ENCODE data around the gene TMPRSS3.

The TMPRSS3 gene

DNA sequence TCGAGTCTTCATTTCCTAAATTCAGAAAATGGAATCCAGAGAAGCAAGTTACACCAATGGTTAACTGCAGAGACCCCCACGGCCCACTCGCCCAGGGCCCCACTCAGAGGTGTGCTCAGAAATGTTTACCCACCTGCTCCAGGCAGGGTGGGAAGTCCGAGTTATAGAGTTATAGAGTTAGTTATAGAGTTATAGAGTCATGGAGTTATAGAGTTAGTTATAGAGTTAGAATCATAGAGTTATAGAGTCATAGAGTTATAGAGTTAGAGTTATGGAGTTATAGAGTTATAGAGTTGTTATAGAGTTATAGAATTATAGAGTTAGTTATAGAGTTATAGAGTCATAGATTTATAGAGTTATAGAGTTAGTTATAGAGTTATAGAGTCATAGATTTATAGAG is 39.5 kb upstream of the TMPRSS3 start:
- no peak overlapping the region for H3K4me3 ChIP-seq (ENCODE audit: low read depth, low read length)
- TF ChIP-seq, protein P1, sequence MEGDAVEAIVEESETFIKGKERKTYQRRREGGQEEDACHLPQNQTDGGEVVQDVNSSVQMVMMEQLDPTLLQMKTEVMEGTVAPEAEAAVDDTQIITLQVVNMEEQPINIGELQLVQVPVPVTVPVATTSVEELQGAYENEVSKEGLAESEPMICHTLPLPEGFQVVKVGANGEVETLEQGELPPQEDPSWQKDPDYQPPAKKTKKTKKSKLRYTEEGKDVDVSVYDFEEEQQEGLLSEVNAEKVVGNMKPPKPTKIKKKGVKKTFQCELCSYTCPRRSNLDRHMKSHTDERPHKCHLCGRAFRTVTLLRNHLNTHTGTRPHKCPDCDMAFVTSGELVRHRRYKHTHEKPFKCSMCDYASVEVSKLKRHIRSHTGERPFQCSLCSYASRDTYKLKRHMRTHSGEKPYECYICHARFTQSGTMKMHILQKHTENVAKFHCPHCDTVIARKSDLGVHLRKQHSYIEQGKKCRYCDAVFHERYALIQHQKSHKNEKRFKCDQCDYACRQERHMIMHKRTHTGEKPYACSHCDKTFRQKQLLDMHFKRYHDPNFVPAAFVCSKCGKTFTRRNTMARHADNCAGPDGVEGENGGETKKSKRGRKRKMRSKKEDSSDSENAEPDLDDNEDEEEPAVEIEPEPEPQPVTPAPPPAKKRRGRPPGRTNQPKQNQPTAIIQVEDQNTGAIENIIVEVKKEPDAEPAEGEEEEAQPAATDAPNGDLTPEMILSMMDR (IDR thresholded peaks at IDR 0.05; ENCODE audit: control insufficient read depth, extremely low read depth, insufficient read depth): no peak
- no peak for DNase-seq (ENCODE audit: low read depth)

GRCh38 chr21:42434884-42435283 is 39.0 kb upstream of the TMPRSS3 start:
- DNase-seq (ENCODE audit: low read depth): no peak
- no peak overlapping the region for H3K4me3 ChIP-seq (ENCODE audit: low read depth, low read length)
- TF ChIP-seq, protein P1 (IDR thresholded peaks at IDR 0.05; ENCODE audit: control insufficient read depth, extremely low read depth, insufficient read depth): no peak

DNA sequence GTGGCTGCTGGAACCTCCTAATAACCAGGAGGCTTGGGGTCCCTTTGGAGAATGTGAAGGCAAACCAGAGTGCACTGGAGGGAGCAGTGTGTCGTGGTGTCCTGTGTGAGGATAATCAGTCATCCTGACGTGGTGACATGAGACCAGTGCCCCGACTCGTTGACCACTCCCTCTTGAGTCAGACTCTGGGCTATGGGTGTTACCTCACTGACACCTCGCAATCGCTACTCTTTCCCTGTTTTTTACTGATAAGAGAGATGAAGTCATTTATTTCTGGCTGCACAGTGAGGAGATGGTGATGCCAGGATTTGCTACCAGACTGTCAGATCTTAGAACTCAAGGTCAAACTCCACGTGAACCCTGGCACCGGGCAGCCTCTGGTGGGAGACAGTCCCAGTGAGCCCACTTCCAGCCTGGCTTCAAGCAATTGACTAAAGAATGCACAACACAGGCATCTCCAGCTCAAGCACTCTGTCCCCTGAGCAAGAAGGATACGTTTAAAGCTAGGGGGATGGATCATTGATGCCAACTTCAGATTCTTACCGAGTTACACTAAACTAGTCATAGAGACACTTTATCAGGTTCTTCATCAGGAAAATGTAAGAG is 38.2 kb upstream of the TMPRSS3 start:
- no peak for DNase-seq (ENCODE audit: low read depth)
- TF ChIP-seq, protein P1 (IDR thresholded peaks at IDR 0.05; ENCODE audit: control insufficient read depth, extremely low read depth, insufficient read depth): no peak
- H3K4me3 ChIP-seq (ENCODE audit: low read depth, low read length): no peak overlapping the region

- no peak for DNase-seq (ENCODE audit: low read depth)
- TF ChIP-seq, protein P1 (IDR thresholded peaks at IDR 0.05; ENCODE audit: control insufficient read depth, extremely low read depth, insufficient read depth): no peak
- no peak overlapping the region for H3K4me3 ChIP-seq (ENCODE audit: low read depth, low read length)
Measured at GRCh38 chr21:42432695-42433094, 36.8 kb upstream of the TMPRSS3 start.

DNA sequence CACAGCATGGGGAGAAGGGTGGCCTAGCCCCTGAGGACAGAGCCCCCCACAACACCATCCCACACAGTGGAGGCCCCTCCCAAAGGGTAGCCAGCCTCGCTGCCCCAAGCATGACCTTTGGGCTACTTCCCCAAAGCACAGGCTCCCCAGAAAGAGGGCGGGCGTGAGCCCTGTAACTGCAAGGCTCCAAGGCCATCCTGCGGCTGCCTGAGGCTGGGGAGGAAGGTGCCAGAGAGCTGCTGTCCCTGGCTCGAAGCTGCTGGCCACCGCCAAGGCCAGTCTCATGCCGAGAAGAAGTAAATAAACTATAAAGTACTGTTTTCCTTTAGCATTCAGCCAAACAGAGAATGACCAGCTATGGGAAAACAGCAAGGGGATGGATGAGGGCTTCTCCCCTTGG is 35.3 kb upstream of the TMPRSS3 start:
- no peak overlapping the region for H3K4me3 ChIP-seq (ENCODE audit: low read depth, low read length)
- DNase-seq (ENCODE audit: low read depth): no peak
- TF ChIP-seq, protein P1 (IDR thresholded peaks at IDR 0.05; ENCODE audit: control insufficient read depth, extremely low read depth, insufficient read depth): no peak

- no peak overlapping the region for H3K4me3 ChIP-seq (ENCODE audit: low read depth, low read length)
- TF ChIP-seq, protein P1 (IDR thresholded peaks at IDR 0.05; ENCODE audit: control insufficient read depth, extremely low read depth, insufficient read depth): no peak
Measured at GRCh38 chr21:42430521-42430920, 34.7 kb upstream of the TMPRSS3 start.

DNA sequence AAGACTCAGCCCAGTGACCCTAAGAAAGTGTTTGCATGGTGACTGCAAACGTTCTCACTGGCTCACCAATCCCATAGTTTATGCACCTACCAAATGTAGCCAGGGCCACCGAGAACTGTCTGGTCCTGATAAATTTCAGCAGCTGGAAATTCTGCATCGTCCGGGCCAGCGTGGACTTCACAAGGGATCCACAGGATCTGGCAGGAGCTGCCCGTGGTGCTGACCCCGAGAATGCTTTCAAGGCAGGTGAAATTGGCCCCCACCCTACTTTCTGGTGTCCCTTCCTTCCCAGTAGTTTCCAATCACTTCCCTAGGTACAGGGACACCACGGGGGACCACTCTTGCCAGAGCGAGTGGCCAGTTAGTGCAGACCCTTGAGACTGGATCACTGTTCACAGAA is 34.0 kb upstream of the TMPRSS3 start:
- no peak for DNase-seq (ENCODE audit: low read depth)
- no peak overlapping the region for H3K4me3 ChIP-seq (ENCODE audit: low read depth, low read length)
- TF ChIP-seq, protein P1 (IDR thresholded peaks at IDR 0.05; ENCODE audit: control insufficient read depth, extremely low read depth, insufficient read depth): no peak

More at GRCh38 chr21:42430521-42430920, 34.7 kb upstream of the TMPRSS3 start:
- no peak for DNase-seq (ENCODE audit: low read depth)

Measured in LNCaP clone FGC (cell line).